BLaER1 treated with 17β-estradiol and CSF1 and Interleukin-3, amounts not matched to agents 10 nM and 100 nM (cell line): ENCODE measurements around the gene DMAC1.
A peak's percentile ranks its signal among the peaks of the same experiment; 100 is the strongest.

Source experiments
- H3K27ac ChIP-seq, 11 experiments: shearing (Covaris generic); formaldehyde crosslinking; 2 replicates each; pipeline ENCODE4 v1.8.1; 2022
- H3K27me3 ChIP-seq, 11 experiments: shearing (Covaris generic); formaldehyde crosslinking; 2 replicates each; pipeline ENCODE4 v1.8.1; 2022
- H3K36me3 ChIP-seq, 11 experiments: shearing (Covaris generic); formaldehyde crosslinking; 2 replicates each; pipeline ENCODE4 v1.8.1; 2022
- H3K4me1 ChIP-seq, 10 experiments: shearing (Covaris generic); formaldehyde crosslinking; 2 replicates each; pipeline ENCODE4 v1.8.1; 2022
- H3K4me2 ChIP-seq, 11 experiments: shearing (Covaris generic); formaldehyde crosslinking; 2 replicates each; pipeline ENCODE4 v1.8.1; 2022
- H3K4me3 ChIP-seq, 10 experiments: shearing (Covaris generic); formaldehyde crosslinking; 2 replicates each; pipeline ENCODE4 v1.8.1; 2022
- H3K9ac ChIP-seq, 11 experiments: shearing (Covaris generic); formaldehyde crosslinking; 2 replicates each; pipeline ENCODE4 v1.8.1; 2022
- H3K9me3 ChIP-seq, 11 experiments: shearing (Covaris generic); formaldehyde crosslinking; replicated peaks in 1 of 11; 2 replicates each; pipeline ENCODE4 v1.8.1; 2022
- H4K20me1 ChIP-seq, 11 experiments: shearing (Covaris generic); formaldehyde crosslinking; 2 replicates each; pipeline ENCODE4 v1.8.1; 2022
- Cebpa-rat ChIP-seq, 11 experiments: shearing (Covaris generic); IDR thresholded peaks; 2 replicates each; pipeline ENCODE4 v1.8.1; 2022

The DMAC1 gene

DNA sequence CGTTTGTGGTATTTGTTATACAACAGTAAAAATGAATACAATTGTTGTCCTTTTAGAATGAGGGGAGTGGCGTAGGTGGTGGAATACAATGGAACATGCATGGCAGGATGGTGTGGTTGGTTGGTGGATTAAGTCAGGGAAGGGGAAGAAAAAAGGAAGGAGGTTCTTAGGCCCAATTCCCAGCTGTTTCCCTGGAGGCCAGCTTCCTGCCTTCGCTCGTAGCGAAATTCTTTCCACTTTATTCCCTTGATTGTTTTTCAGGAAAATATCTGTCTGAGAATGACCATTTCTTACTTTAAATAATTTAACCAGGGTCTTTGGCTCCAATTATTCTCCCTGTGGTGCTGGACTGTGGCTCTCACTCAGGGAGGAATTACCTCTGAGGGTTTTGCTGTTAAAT, 24.1 kb upstream of the DMAC1 start:
- H3K4me3 ChIP-seq = no peak overlapping the region
- no peak overlapping the region for H3K27ac ChIP-seq
- H3K27me3 ChIP-seq = no peaks in the 10 kb centered on the region
- no peak overlapping the region for H3K4me2 ChIP-seq
- TF ChIP-seq Cebpa-rat (IDR thresholded peaks at IDR 0.05) = no peak
- H3K9ac ChIP-seq = no peak overlapping the region
- H4K20me1 ChIP-seq = no peaks in the 10 kb centered on the region
- H3K36me3 ChIP-seq = no peaks in the 10 kb centered on the region
- peaks cover 0 to 6% (median 0%) of the 10 kb centered on the region in 11 experiments; a peak in 2 of 22 replicates for H3K9me3 ChIP-seq
- peaks cover 0 to 35% (median 0%) of the 10 kb centered on the region in 10 experiments; a peak in 6 of 20 replicates for H3K4me1 ChIP-seq

DNA sequence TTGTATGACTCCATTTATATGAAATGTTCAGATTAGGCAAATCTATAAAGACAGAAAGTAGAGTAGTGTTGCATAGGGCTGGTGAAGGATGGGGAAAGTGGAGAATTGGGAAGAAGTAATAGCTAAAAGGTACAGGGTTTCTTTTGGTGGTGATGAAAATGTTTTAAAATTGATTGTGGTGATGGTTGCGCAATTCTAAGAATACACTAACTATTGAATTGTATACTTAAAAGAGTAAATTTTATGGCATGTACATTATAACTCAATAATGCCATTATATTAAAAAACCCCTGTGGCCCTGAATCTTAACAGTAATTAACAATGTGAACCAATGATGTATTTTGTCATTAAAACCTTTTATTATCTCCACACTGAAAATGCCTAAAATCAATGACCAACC, 20.4 kb upstream of the DMAC1 start:
- Histone ChIP-seq H3K4me3 (no peak overlapping the region), H3K36me3 (no peaks in the 10 kb centered on the region), H3K27ac (no peak overlapping the region), H3K4me2 (no peak overlapping the region), H3K4me1 (peaks cover 0 to 5% (median 0%) of the 10 kb centered on the region in 10 experiments; a peak in 3 of 20 replicates), H3K27me3 (no peaks in the 10 kb centered on the region), H4K20me1 (no peaks in the 10 kb centered on the region), H3K9ac (no peak overlapping the region), H3K9me3 (no peaks in the 10 kb centered on the region)
- TF ChIP-seq Cebpa-rat (IDR thresholded peaks at IDR 0.05) = no peak

DNA sequence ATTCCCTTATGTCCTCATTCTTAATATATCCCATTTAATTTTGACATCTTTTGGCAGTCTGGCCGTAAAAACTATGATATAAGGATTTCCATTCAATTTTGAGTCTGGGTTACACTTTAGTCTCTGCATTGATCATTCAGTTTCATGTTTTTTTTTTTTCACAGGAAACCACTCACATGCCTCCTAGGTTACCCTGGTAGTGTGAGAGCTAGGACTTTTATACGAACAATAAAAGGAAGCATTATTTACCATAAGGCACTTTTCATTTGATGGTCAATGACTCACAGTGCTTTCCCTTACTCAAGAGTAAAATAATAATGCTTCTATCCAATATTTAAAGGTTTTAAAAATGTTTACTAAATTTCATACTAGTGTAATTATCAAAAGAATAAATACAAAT, 16.4 kb upstream of the DMAC1 start:
- no peak for TF ChIP-seq Cebpa-rat (IDR thresholded peaks at IDR 0.05)
- Histone ChIP-seq H3K9ac (no peak overlapping the region), H3K36me3 (no peaks in the 10 kb centered on the region)

DNA sequence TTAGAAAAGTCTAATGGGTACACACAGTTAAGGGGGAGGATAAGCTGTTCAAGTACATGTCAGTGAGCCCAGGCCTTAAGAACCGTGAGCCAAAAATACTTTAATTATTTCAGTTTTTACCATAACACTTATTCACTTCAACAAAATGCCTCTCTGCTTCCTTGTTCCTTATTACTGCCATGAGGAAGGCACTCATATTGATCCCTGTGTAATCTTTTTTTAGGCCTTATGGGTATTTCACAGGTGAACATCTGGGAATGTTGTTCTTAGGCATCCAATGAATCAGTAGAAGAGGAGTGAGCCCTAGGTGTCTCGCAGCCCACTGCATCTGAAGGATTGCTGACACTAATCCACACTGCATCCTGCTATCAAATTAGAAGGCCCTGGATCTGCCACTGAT, 13.5 kb upstream of the DMAC1 start:
- no peak for TF ChIP-seq Cebpa-rat (IDR thresholded peaks at IDR 0.05)
- Histone ChIP-seq H3K4me1 (peaks cover 0 to 4% (median 0%) of the 10 kb centered on the region in 10 experiments; a peak in 2 of 20 replicates), H4K20me1 (no peaks in the 10 kb centered on the region), H3K4me2 (no peak overlapping the region), H3K4me3 (no peak overlapping the region), H3K27me3 (no peaks in the 10 kb centered on the region), H3K36me3 (no peaks in the 10 kb centered on the region), H3K27ac (no peak overlapping the region), H3K9ac (no peak overlapping the region), H3K9me3 (no peaks in the 10 kb centered on the region)

More for the DNA sequence above, 16.4 kb upstream of the DMAC1 start:
- Histone ChIP-seq H3K27ac (no peak overlapping the region), H3K4me2 (peak overlapping the region in 1 of 11 experiments; percentile 17; a peak in 1 of 22 replicates), H3K4me1 (peaks cover 0 to 4% (median 0%) of the 10 kb centered on the region in 10 experiments; a peak in 2 of 20 replicates), H4K20me1 (no peaks in the 10 kb centered on the region), H3K27me3 (no peaks in the 10 kb centered on the region), H3K4me3 (no peak overlapping the region), H3K9me3 (no peaks in the 10 kb centered on the region)

DNA sequence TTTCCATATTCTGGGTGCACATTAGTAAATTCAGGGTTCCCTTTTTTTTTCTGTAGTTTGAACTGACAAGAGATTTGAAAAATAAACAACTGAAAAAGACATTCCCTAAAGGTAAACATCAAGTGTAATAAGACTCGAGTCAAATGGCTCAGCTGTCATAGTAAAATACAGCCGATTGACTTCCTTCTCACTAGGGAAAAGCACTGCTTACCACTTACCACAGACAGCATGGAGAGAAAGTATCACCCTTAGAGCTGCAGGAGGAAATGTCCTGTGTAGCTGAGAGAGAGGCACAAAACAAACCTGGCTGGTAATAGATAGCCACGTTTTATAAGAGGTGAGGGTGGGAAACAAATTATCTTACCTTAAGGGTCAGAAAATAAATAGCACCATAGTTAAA, 12.1 kb upstream of the DMAC1 start:
- H3K4me2 ChIP-seq = no peak overlapping the region
- no peaks in the 10 kb centered on the region for H3K27me3 ChIP-seq
- no peaks in the 10 kb centered on the region for H3K9me3 ChIP-seq
- H3K4me3 ChIP-seq = no peak overlapping the region
- no peak overlapping the region for H3K9ac ChIP-seq
- H3K27ac ChIP-seq = no peak overlapping the region
- peaks cover 0 to 4% (median 0%) of the 10 kb centered on the region in 10 experiments; a peak in 2 of 20 replicates for H3K4me1 ChIP-seq
- H3K36me3 ChIP-seq = no peaks in the 10 kb centered on the region
- no peak for TF ChIP-seq Cebpa-rat (IDR thresholded peaks at IDR 0.05)
- no peaks in the 10 kb centered on the region for H4K20me1 ChIP-seq

GRCh38 chr9:7802666-7803065, 3.1 kb upstream of the DMAC1 start:
- Histone ChIP-seq H3K9ac (no peak overlapping the region), H4K20me1 (no peaks in the 10 kb centered on the region), H3K9me3 (no peaks in the 10 kb centered on the region), H3K4me2 (peak overlapping the region in 1 of 11 experiments; percentile 8; a peak in 1 of 22 replicates), H3K4me3 (no peak overlapping the region), H3K36me3 (peaks cover 0 to 3% (median under 1%) of the 10 kb centered on the region in 11 experiments; a peak in 3 of 22 replicates), H3K4me1 (peaks cover 8 to 24% (median 9%) of the 10 kb centered on the region in 10 experiments), H3K27me3 (no peaks in the 10 kb centered on the region), H3K27ac (no peak overlapping the region)
- TF ChIP-seq Cebpa-rat (IDR thresholded peaks at IDR 0.05) = no peak

DNA sequence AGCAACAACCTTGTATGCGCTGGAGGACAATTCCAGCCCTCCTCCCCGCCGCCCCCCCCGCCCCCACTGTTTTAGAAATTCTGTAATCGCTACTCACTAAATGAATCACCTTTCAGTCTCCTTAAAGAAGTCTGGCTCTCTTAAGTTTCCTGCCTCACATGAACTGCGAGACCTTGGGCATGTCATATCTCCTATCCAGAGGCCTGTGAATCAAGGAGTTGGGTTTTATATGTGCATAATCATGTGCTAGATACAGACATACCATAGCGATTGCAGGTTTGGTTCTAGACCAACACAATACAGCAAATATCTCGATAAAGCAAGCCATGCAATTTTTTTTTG, 337 bp upstream of the DMAC1 start:
- peak overlapping the region; percentile 28 to 99 (median 50); a peak in 15 of 22 replicates for H3K4me2 ChIP-seq
- H3K36me3 ChIP-seq = peaks cover 23 to 30% (median 26%) of the 10 kb centered on the region in 11 experiments
- TF ChIP-seq Cebpa-rat (IDR thresholded peaks at IDR 0.05) = no peak
- no peaks in the 10 kb centered on the region for H3K9me3 ChIP-seq
- peaks cover 8 to 31% (median 10%) of the 10 kb centered on the region in 10 experiments for H3K4me1 ChIP-seq
- H3K27me3 ChIP-seq = no peaks in the 10 kb centered on the region
- H3K9ac ChIP-seq = peak overlapping the region in 8 of 11 experiments; percentile 87 to 93 (median 90); a peak in 10 of 22 replicates
- H3K4me3 ChIP-seq = peak overlapping the region; percentile 67 to 87 (median 79); a peak in 19 of 20 replicates
- H3K27ac ChIP-seq = peak overlapping the region in 9 of 11 experiments; percentile 88 to 96 (median 91); a peak in 12 of 22 replicates
- H4K20me1 ChIP-seq = no peaks in the 10 kb centered on the region; a peak in 1 of 22 replicates

GRCh38 chr9:7794196-7794595, 5.4 kb downstream of the DMAC1 start:
- no peaks in the 10 kb centered on the region for H3K27me3 ChIP-seq
- no peak for TF ChIP-seq Cebpa-rat (IDR thresholded peaks at IDR 0.05)
- peaks cover 8 to 20% (median 9%) of the 10 kb centered on the region in 10 experiments for H3K4me1 ChIP-seq
- H3K4me2 ChIP-seq = no peak overlapping the region
- H3K9ac ChIP-seq = no peak overlapping the region
- no peaks in the 10 kb centered on the region for H3K9me3 ChIP-seq
- peaks cover 33 to 77% (median 60%) of the 10 kb centered on the region in 11 experiments for H3K36me3 ChIP-seq
- H3K27ac ChIP-seq = no peak overlapping the region
- no peak overlapping the region for H3K4me3 ChIP-seq
- H4K20me1 ChIP-seq = peaks cover 0 to 3% (median 0%) of the 10 kb centered on the region in 11 experiments; a peak in 3 of 22 replicates

DNA sequence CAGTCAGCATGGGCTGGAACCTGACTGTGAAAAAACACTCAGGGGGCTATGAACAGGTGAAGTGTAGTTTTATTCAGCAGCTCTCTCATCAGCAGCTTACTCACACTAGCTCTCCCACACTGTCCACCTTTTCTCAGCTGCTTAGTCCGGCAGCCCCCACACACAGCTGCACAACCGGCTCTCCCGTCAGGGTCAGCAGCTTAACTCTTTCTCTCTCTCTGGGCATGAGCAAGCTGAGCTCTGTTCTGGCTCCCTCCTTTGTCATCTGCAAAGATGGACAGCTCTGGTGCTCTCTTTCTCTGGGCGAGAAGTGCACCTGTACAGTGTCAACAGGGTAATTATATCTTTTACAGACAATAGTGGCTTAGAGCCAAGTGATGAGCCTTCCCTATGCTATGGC, 8.2 kb downstream of the DMAC1 start:
- Histone ChIP-seq H3K9ac (no peak overlapping the region), H4K20me1 (peaks cover 0 to 3% (median 0%) of the 10 kb centered on the region in 11 experiments; a peak in 2 of 22 replicates), H3K36me3 (peaks cover 23 to 88% (median 63%) of the 10 kb centered on the region in 11 experiments)

GRCh38 chr9:7790819-7791182, 8.8 kb downstream of the DMAC1 start:
- no peaks in the 10 kb centered on the region for H3K27me3 ChIP-seq
- H3K36me3 ChIP-seq = peaks cover 18 to 88% (median 59%) of the 10 kb centered on the region in 11 experiments
- no peaks in the 10 kb centered on the region for H3K9me3 ChIP-seq
- H3K4me1 ChIP-seq = no peaks in the 10 kb centered on the region
- peaks cover 0 to 3% (median 0%) of the 10 kb centered on the region in 11 experiments; a peak in 2 of 22 replicates for H4K20me1 ChIP-seq
- TF ChIP-seq Cebpa-rat (IDR thresholded peaks at IDR 0.05) = no peak
- H3K4me3 ChIP-seq = no peak overlapping the region
- no peak overlapping the region for H3K4me2 ChIP-seq
- H3K27ac ChIP-seq = no peak overlapping the region
- H3K9ac ChIP-seq = no peak overlapping the region

More for the DNA sequence above, 8.2 kb downstream of the DMAC1 start:
- no peak overlapping the region for H3K27ac ChIP-seq
- no peaks in the 10 kb centered on the region for H3K9me3 ChIP-seq
- H3K27me3 ChIP-seq = no peaks in the 10 kb centered on the region
- no peak overlapping the region for H3K4me3 ChIP-seq
- no peak overlapping the region for H3K4me2 ChIP-seq
- TF ChIP-seq Cebpa-rat (IDR thresholded peaks at IDR 0.05) = no peak
- no peaks in the 10 kb centered on the region for H3K4me1 ChIP-seq
